GM12891 (cell line): ENCODE measurements around the gene CABP2.

Source experiments
- POLR2A ChIP-seq: IDR thresholded peaks from 2 replicates; pipeline ENCODE4 v1.6.1; 2011; ENCODE audit warnings: low read depth, low read length, control low read depth
- POLR2AphosphoS5 ChIP-seq: IDR thresholded peaks from 2 replicates; pipeline ENCODE4 v1.6.1; 2011; ENCODE audit warnings: low read depth, low read length, control low read depth
- TAF1 ChIP-seq: IDR thresholded peaks from 2 replicates; pipeline ENCODE4 v1.6.1; 2011; ENCODE audit warnings: low read depth, low read length, control low read depth

- TF ChIP-seq POLR2AphosphoS5 = no peak
- no peak for TF ChIP-seq TAF1
- TF ChIP-seq POLR2A = no peak
These were observed 12.3 kb upstream of the CABP2 start for GRCh38 chr11:67535561-67535960.
